SK-N-SH treated with all-trans-retinoic acid at 6 μM for 48 hours (cell line): ENCODE results near the gene TMC3.

ENCODE experiments used
- ATAC-seq: fragments of 200-7000 bp; cut with Tn5 transposase; 3 replicates; pipeline ENCODE4 v1.9.1; 2020; ENCODE audit warnings: mild to moderate bottlenecking, moderate library complexity
- ARNTL ChIP-seq: fragments of 450-650 bp; formaldehyde crosslinking; IDR thresholded peaks from 2 replicates; pipeline ENCODE4 v1.5.0; 2020; ENCODE audit warnings: low read depth, mild to moderate bottlenecking, moderate library complexity, borderline replicate concordance
- BACH2 ChIP-seq: fragments of 250-450 bp; sonication (Bioruptor Pico); IDR thresholded peaks from 2 replicates; pipeline ENCODE4 v1.9.0; 2021; ENCODE audit warnings: mild to moderate bottlenecking, borderline replicate concordance
- CSDC2 ChIP-seq: fragments of 250-450 bp; sonication (Bioruptor Pico); IDR thresholded peaks from 2 replicates; pipeline ENCODE4 v1.5.0; 2020; ENCODE audit warnings: mild to moderate bottlenecking, moderate library complexity
- CSRNP3 ChIP-seq: fragments of 250-450 bp; sonication (Bioruptor Pico); IDR thresholded peaks from 2 replicates; pipeline ENCODE4 v1.5.1; 2021; ENCODE audit warnings: mild to moderate bottlenecking, moderate library complexity
- ESRRG ChIP-seq: fragments of 250-450 bp; sonication (Bioruptor Pico); IDR thresholded peaks from 2 replicates; pipeline ENCODE4 v1.6.1; 2021; ENCODE audit warnings: mild to moderate bottlenecking
- GLIS3 ChIP-seq: fragments of 250-450 bp; sonication (Bioruptor Pico); IDR thresholded peaks from 2 replicates; pipeline ENCODE4 v1.5.0; 2020; ENCODE audit warnings: mild to moderate bottlenecking, moderate library complexity
- ISL1 ChIP-seq: fragments of 250-450 bp; sonication (Bioruptor Pico); IDR thresholded peaks from 2 replicates; pipeline ENCODE4 v2.1.2; 2022; ENCODE audit warnings: mild to moderate bottlenecking, moderate library complexity
- OSR1 ChIP-seq: fragments of 250-450 bp; sonication (Bioruptor Pico); IDR thresholded peaks from 2 replicates; pipeline ENCODE4 v1.8.0; 2022; ENCODE audit warnings: moderate library complexity, mild to moderate bottlenecking, inconsistent platforms
- PATZ1 ChIP-seq: fragments of 250-450 bp; sonication (Bioruptor Pico); IDR thresholded peaks from 2 replicates; pipeline ENCODE4 v1.8.0; 2020; ENCODE audit warnings: mild to moderate bottlenecking, moderate library complexity, borderline replicate concordance
- POU6F1 ChIP-seq: fragments of 250-450 bp; sonication (Bioruptor Pico); IDR thresholded peaks from 2 replicates; pipeline ENCODE4 v1.8.0; 2021; ENCODE audit warnings: low read depth, mild to moderate bottlenecking, moderate library complexity, borderline replicate concordance
- PPARA ChIP-seq: fragments of 250-450 bp; sonication (Bioruptor Pico); IDR thresholded peaks from 2 replicates; pipeline ENCODE4 v1.5.0; 2020; ENCODE audit warnings: mild to moderate bottlenecking, borderline replicate concordance
- RARB ChIP-seq: fragments of 250-450 bp; sonication (Bioruptor Pico); IDR thresholded peaks from 2 replicates; pipeline ENCODE4 v1.8.0; 2021; ENCODE audit warnings: mild to moderate bottlenecking, moderate library complexity
- SNAI2 ChIP-seq: fragments of 250-450 bp; sonication (Bioruptor Pico); IDR thresholded peaks from 2 replicates; pipeline ENCODE4 v1.5.0; 2020; ENCODE audit warnings: mild to moderate bottlenecking, moderate library complexity
- TCF4 ChIP-seq: fragments of 250-450 bp; sonication (Bioruptor Pico); IDR thresholded peaks from 2 replicates; pipeline ENCODE4 v1.8.0; 2021; ENCODE audit warnings: mild to moderate bottlenecking, moderate library complexity, borderline replicate concordance
- TOX ChIP-seq: fragments of 250-450 bp; sonication (Bioruptor Pico); IDR thresholded peaks from 2 replicates; pipeline ENCODE4 v1.8.0; 2021; ENCODE audit warnings: mild to moderate bottlenecking, moderate library complexity, borderline replicate concordance
- ZC3H10 ChIP-seq: fragments of 250-450 bp; sonication (Bioruptor Pico); IDR thresholded peaks from 2 replicates; pipeline ENCODE4 v1.5.1; 2021; ENCODE audit warnings: mild to moderate bottlenecking, moderate library complexity
- ZNF565 ChIP-seq: fragments of 450-650 bp; formaldehyde crosslinking; conservative IDR thresholded peaks from 2 replicates; pipeline ENCODE4 v1.5.0; 2020; ENCODE audit warnings: low read depth, mild to moderate bottlenecking, moderate library complexity
- ZNF70 ChIP-seq: fragments of 450-650 bp; formaldehyde crosslinking; IDR thresholded peaks from 2 replicates; pipeline ENCODE4 v1.5.0; 2020; ENCODE audit warnings: mild to moderate bottlenecking, moderate library complexity
- ZNF8 ChIP-seq: fragments of 450-650 bp; formaldehyde crosslinking; IDR thresholded peaks from 2 replicates; pipeline ENCODE4 v1.5.0; 2020; ENCODE audit warnings: mild to moderate bottlenecking, moderate library complexity

TMC3 gene

GRCh38 chr15:81347910-81348309 lies 26.1 kb downstream of the TMC3 start (continued):
- TF ChIP-seq PATZ1 (CRISPR knock-in tag): no peak
- no peak for TF ChIP-seq BACH2 (CRISPR knock-in tag)
- TF ChIP-seq CSRNP3 (CRISPR knock-in tag): no peak
- TF ChIP-seq ESRRG (CRISPR knock-in tag): no peak

GRCh38 chr15:81346611-81347010 lies 27.4 kb downstream of the TMC3 start:
- TF ChIP-seq TCF4 (CRISPR knock-in tag): no peak
- TF ChIP-seq ZC3H10 (CRISPR knock-in tag): no peak
- no peak for TF ChIP-seq CSDC2
- TF ChIP-seq GLIS3 (CRISPR knock-in tag): no peak
- TF ChIP-seq TOX (CRISPR knock-in tag): no peak
- TF ChIP-seq OSR1 (CRISPR knock-in tag): no peak
- no peak for TF ChIP-seq SNAI2 (CRISPR knock-in tag)
- TF ChIP-seq ZNF8 (CRISPR knock-in tag): no peak
- no peak for TF ChIP-seq RARB (CRISPR knock-in tag)
- TF ChIP-seq, all 23 proteins: peak for 0
- ATAC-seq: no peak

GRCh38 chr15:81343371-81343770 lies 30.6 kb downstream of the TMC3 start:
- ATAC-seq: no peak

More at GRCh38 chr15:81343371-81343770, 30.6 kb downstream of the TMC3 start:
- TF ChIP-seq BACH2 (CRISPR knock-in tag): no peak
- no peak for TF ChIP-seq ZNF8 (CRISPR knock-in tag)
- TF ChIP-seq ZNF70 (CRISPR knock-in tag): no peak
- TF ChIP-seq SNAI2 (CRISPR knock-in tag): no peak
- TF ChIP-seq PATZ1 (CRISPR knock-in tag): no peak
- TF ChIP-seq CSRNP3 (CRISPR knock-in tag): no peak
- no peak for TF ChIP-seq RARB (CRISPR knock-in tag)
- no peak for TF ChIP-seq POU6F1
- no peak for TF ChIP-seq OSR1 (CRISPR knock-in tag)
- no peak for TF ChIP-seq PPARA (CRISPR knock-in tag)
- no peak for TF ChIP-seq ARNTL (CRISPR knock-in tag)
- no peak for TF ChIP-seq ZC3H10 (CRISPR knock-in tag)
- TF ChIP-seq TOX (CRISPR knock-in tag): no peak
- no peak for TF ChIP-seq ZNF565
- TF ChIP-seq TCF4 (CRISPR knock-in tag): no peak
- no peak for TF ChIP-seq ISL1 (CRISPR knock-in tag)
- no peak for TF ChIP-seq CSDC2
